ENCODE results near the gene NR3C2. TPM values are rescaled to one million over a fixed set of nuclear protein-coding genes. Genes with fewer than 3 reads are reported as not detected.
"Not testable (repeated sequence)": the region's sequence is repeated elsewhere in the genome, so short reads cannot be mapped to it uniquely, and the experiment has no call there.

NR3C2 gene
- polyA plus RNA-seq, 3 donors, result 0.09 to 0.27 (median 0.20) TPM

DNA sequence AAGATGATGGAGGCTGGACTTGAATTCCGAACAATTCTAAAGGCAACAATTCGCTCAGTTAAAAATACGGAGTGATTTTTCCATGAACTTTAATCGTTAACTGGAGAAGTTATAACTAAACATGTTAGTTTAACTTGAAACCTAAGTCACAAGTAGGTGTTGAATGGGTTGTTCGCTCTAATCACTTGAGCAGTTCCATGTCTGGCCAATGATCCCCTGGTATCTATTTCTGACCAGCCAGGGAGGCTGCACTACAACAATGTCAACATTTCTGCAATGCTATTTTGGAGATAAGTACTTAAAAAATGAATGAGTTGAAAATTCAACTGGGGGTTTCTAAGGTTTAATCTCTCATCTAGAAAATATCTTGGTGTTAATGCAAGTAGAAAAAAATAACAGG is 112.5 kb downstream of the NR3C2 start:
- peaks cover 0 to 4% of the 10 kb centered on the region in 2 donors for H3K9me3 ChIP-seq (replicated peaks in 1 of 2; ENCODE audit: control insufficient read depth in 1 of 2, insufficient read depth in 1 of 2, low read length in 2 of 2)
- peaks cover 0 to 10% (median 5%) of the 10 kb centered on the region in 7 donors for H3K9me3 Mint-ChIP-seq
- no peak overlapping the region for H3K4me3 ChIP-seq (replicated peaks in 1 of 3; ENCODE audit: low read depth in 2 of 3, low read length in 3 of 3)
- TF ChIP-seq, protein P1, sequence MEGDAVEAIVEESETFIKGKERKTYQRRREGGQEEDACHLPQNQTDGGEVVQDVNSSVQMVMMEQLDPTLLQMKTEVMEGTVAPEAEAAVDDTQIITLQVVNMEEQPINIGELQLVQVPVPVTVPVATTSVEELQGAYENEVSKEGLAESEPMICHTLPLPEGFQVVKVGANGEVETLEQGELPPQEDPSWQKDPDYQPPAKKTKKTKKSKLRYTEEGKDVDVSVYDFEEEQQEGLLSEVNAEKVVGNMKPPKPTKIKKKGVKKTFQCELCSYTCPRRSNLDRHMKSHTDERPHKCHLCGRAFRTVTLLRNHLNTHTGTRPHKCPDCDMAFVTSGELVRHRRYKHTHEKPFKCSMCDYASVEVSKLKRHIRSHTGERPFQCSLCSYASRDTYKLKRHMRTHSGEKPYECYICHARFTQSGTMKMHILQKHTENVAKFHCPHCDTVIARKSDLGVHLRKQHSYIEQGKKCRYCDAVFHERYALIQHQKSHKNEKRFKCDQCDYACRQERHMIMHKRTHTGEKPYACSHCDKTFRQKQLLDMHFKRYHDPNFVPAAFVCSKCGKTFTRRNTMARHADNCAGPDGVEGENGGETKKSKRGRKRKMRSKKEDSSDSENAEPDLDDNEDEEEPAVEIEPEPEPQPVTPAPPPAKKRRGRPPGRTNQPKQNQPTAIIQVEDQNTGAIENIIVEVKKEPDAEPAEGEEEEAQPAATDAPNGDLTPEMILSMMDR (IDR thresholded peaks at IDR 0.05), result no peak
- DNase-seq, result no peak
- H3K36me3 Mint-ChIP-seq, result no peaks in the 10 kb centered on the region
- no peak overlapping the region for H3K27ac Mint-ChIP-seq
- no peak overlapping the region for H3K9ac ChIP-seq (ENCODE audit: insufficient read depth, low read length, poor library complexity, severe bottlenecking)
- H3K27ac ChIP-seq (ENCODE audit: low read depth in 1 of 2, low read length in 2 of 2), result no peak overlapping the region
- H2AFZ ChIP-seq (ENCODE audit: insufficient read depth, low read depth, low read length, poor library complexity, severe bottlenecking), result no peak overlapping the region
- no peaks in the 10 kb centered on the region for H3K4me1 Mint-ChIP-seq
- no peaks in the 10 kb centered on the region for H3K79me2 ChIP-seq (ENCODE audit: insufficient read depth, low read length)
- intact Hi-C loops (cut with micrococcal nuclease), result no loop called here
- no peaks in the 10 kb centered on the region for H3K36me3 ChIP-seq (replicated peaks in 1 of 2; ENCODE audit: control insufficient read depth in 1 of 2, insufficient read depth in 2 of 2, low read length in 2 of 2)
- 90% methylated on average over 2 of the region's 5 CpGs for WGBS (ENCODE audit: insufficient coverage)
- H3K27me3 ChIP-seq (ENCODE audit: control insufficient read depth in 2 of 2, insufficient read depth in 2 of 2, low read length in 2 of 2), result no peaks in the 10 kb centered on the region
- H3K27me3 Mint-ChIP-seq (ENCODE audit: low read depth in 3 of 3), result peaks cover 0 to 2% (median 0%) of the 10 kb centered on the region in 3 donors
- H3K4me1 ChIP-seq (ENCODE audit: control insufficient read depth in 1 of 2, insufficient read depth in 2 of 2, low read length in 2 of 2), result no peaks in the 10 kb centered on the region
- no peak overlapping the region for H3K4me3 Mint-ChIP-seq
- H4K20me1 ChIP-seq (ENCODE audit: insufficient read depth, low read length), result no peaks in the 10 kb centered on the region
- H3K4me2 ChIP-seq (replicated peaks; ENCODE audit: extremely low read depth, low read length, poor library complexity, severe bottlenecking), result no peak overlapping the region

DNA sequence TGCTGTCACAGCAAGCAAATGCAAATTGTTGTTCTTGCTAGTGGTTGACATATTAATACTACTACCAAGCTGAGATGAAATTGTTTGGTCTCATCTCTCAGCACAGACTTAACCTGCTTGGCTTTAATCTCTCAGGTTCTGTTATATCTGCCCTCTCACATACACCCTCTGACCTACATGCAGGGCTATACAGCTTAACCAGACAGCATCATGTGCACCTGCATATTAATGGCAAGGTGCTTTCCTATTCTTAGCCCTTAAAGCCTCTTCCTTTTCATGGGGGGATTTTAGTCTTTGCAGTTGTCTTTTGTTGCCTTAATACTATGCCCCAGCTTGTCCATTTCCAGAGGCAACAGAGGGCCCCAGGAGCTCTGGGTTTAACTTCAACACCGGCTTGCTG is 114.5 kb downstream of the NR3C2 start:
- H3K4me2 ChIP-seq (replicated peaks; ENCODE audit: extremely low read depth, low read length, poor library complexity, severe bottlenecking), result no peak overlapping the region
- Mint-ChIP-seq H3K36me3 (no peaks in the 10 kb centered on the region), H3K4me1 (no peaks in the 10 kb centered on the region), H3K27ac (no peak overlapping the region), H3K27me3 (ENCODE audit: low read depth in 3 of 3) (no peaks in the 10 kb centered on the region), H3K4me3 (no peak overlapping the region), H3K9me3 (peaks cover 2 to 11% (median 9%) of the 10 kb centered on the region in 7 donors)
- TF ChIP-seq, protein P1 (IDR thresholded peaks at IDR 0.05), result no peak
- DNase-seq, result no peak
- H4K20me1 ChIP-seq (ENCODE audit: insufficient read depth, low read length), result no peaks in the 10 kb centered on the region
- H3K27me3 ChIP-seq (ENCODE audit: control insufficient read depth in 2 of 2, insufficient read depth in 2 of 2, low read length in 2 of 2), result no peaks in the 10 kb centered on the region
- no peak overlapping the region for H3K9ac ChIP-seq (ENCODE audit: insufficient read depth, low read length, poor library complexity, severe bottlenecking)
- no peaks in the 10 kb centered on the region for H3K4me1 ChIP-seq (ENCODE audit: control insufficient read depth in 1 of 2, insufficient read depth in 2 of 2, low read length in 2 of 2)
- no peak overlapping the region for H2AFZ ChIP-seq (ENCODE audit: insufficient read depth, low read depth, low read length, poor library complexity, severe bottlenecking)
- no peak overlapping the region for H3K4me3 ChIP-seq (replicated peaks in 1 of 3; ENCODE audit: low read depth in 2 of 3, low read length in 3 of 3)
- no peaks in the 10 kb centered on the region for H3K79me2 ChIP-seq (ENCODE audit: insufficient read depth, low read length)
- WGBS (ENCODE audit: insufficient coverage), result no CpG with 5 or more reads among the region's 1 CpG
- H3K36me3 ChIP-seq (replicated peaks in 1 of 2; ENCODE audit: control insufficient read depth in 1 of 2, insufficient read depth in 2 of 2, low read length in 2 of 2), result no peaks in the 10 kb centered on the region
- no peak overlapping the region for H3K27ac ChIP-seq (ENCODE audit: low read depth in 1 of 2, low read length in 2 of 2)
- intact Hi-C loops (cut with micrococcal nuclease), result no loop called here
- peaks cover 0 to 3% of the 10 kb centered on the region in 2 donors for H3K9me3 ChIP-seq (replicated peaks in 1 of 2; ENCODE audit: control insufficient read depth in 1 of 2, insufficient read depth in 1 of 2, low read length in 2 of 2)

DNA sequence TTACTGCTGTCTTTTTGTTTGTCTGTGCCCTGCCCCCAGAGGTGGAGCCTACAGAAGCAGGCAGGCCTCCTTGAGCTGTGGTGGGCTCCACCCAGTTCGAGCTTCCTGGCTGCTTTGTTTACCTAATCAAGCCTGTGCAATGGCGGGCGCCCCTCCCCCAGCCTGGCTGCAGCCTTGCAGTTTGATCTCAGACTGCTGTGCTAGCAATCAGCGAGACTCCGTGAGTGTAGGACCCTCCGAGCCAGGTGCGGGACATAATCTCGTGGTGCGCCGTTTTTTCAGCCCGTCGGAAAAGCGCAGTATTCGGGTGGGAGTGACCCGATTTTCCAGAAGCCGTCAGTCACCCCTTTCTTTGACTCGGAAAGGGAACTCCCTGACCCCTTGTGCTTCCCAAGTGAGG is 118.9 kb downstream of the NR3C2 start:
- H3K27me3 ChIP-seq (ENCODE audit: control insufficient read depth in 2 of 2, insufficient read depth in 2 of 2, low read length in 2 of 2); H3K4me1 ChIP-seq (ENCODE audit: control insufficient read depth in 1 of 2, insufficient read depth in 2 of 2, low read length in 2 of 2); H3K4me1 Mint-ChIP-seq; H2AFZ ChIP-seq (ENCODE audit: insufficient read depth, low read depth, low read length, poor library complexity, severe bottlenecking); H3K9me3 ChIP-seq (replicated peaks in 1 of 2; ENCODE audit: control insufficient read depth in 1 of 2, insufficient read depth in 1 of 2, low read length in 2 of 2); H3K4me3 Mint-ChIP-seq; H4K20me1 ChIP-seq (ENCODE audit: insufficient read depth, low read length); H3K4me2 ChIP-seq (replicated peaks; ENCODE audit: extremely low read depth, low read length, poor library complexity, severe bottlenecking); DNase-seq; H3K79me2 ChIP-seq (ENCODE audit: insufficient read depth, low read length); H3K9ac ChIP-seq (ENCODE audit: insufficient read depth, low read length, poor library complexity, severe bottlenecking); H3K27me3 Mint-ChIP-seq (ENCODE audit: low read depth in 3 of 3); H3K4me3 ChIP-seq (replicated peaks in 1 of 3; ENCODE audit: low read depth in 2 of 3, low read length in 3 of 3); H3K27ac Mint-ChIP-seq; intact Hi-C loops (cut with micrococcal nuclease); H3K36me3 Mint-ChIP-seq; H3K27ac ChIP-seq (ENCODE audit: low read depth in 1 of 2, low read length in 2 of 2); H3K36me3 ChIP-seq (replicated peaks in 1 of 2; ENCODE audit: control insufficient read depth in 1 of 2, insufficient read depth in 2 of 2, low read length in 2 of 2): not testable (repeated sequence)
- WGBS (ENCODE audit: insufficient coverage), result 94% methylated on average over 16 of the region's 17 CpGs
- peaks cover 2 to 11% (median 9%) of the 10 kb centered on the region in 7 donors for H3K9me3 Mint-ChIP-seq
